SU-DHL-6 (cell line): Measurements from ENCODE around the gene DDX10.

Source experiments
- H2AFZ ChIP-seq: fragments of 200-600 bp; sonication (generic); 2 replicates; pipeline ENCODE4 v1.6.1; 2014; ENCODE audit warnings: low read depth, mild to moderate bottlenecking, moderate library complexity, mixed read lengths, antibody characterized with exemption, low read length; ENCODE audit not compliant: severe bottlenecking
- H3F3A ChIP-seq: fragments of 200-600 bp; shearing (Covaris generic); 2 replicates; pipeline ENCODE4 v1.6.0; 2016; ENCODE audit warnings: antibody characterized with exemption, mild to moderate bottlenecking; ENCODE audit not compliant: insufficient read depth
- H3K27ac ChIP-seq: fragments of 200-600 bp; sonication (generic); 2 replicates; pipeline ENCODE4 v1.5.1; 2016; ENCODE audit warnings: low read depth, mild to moderate bottlenecking, low read length, moderate library complexity, mixed read lengths
- H3K27me3 ChIP-seq: fragments of 200-600 bp; sonication (generic), shearing (Covaris generic); 2 replicates; pipeline ENCODE4 v1.6.0; 2014; ENCODE audit warnings: mild to moderate bottlenecking, low read length
- H3K36me3 ChIP-seq: fragments of 200-600 bp; sonication (generic); 2 replicates; pipeline ENCODE4 v1.6.1; 2014; ENCODE audit warnings: mild to moderate bottlenecking, low read length, mixed read lengths
- H3K4me2 ChIP-seq: fragments of 300-600, 200-600 bp; shearing (Covaris generic), sonication (generic); 2 replicates; pipeline ENCODE4 v1.6.0; 2014; ENCODE audit warnings: low read length, low read depth, mild to moderate bottlenecking; ENCODE audit not compliant: poor library complexity, severe bottlenecking
- H3K4me3 ChIP-seq: fragments of 200-600 bp; sonication (generic); 2 replicates; pipeline ENCODE4 v1.5.1; 2014; ENCODE audit warnings: antibody characterized with exemption, low read length, mild to moderate bottlenecking, mixed read lengths; ENCODE audit not compliant: insufficient read depth, poor library complexity, severe bottlenecking
- H3K79me2 ChIP-seq: fragments of 200-600 bp; sonication (generic); 2 replicates; pipeline ENCODE4 v1.6.1; 2014; ENCODE audit warnings: mild to moderate bottlenecking, low read length, moderate library complexity; ENCODE audit not compliant: insufficient read depth
- H3K9ac ChIP-seq: fragments of 200-600 bp; sonication (generic); 2 replicates; pipeline ENCODE4 v1.7.0; 2014; ENCODE audit warnings: mild to moderate bottlenecking, low read length
- H3K9me2 ChIP-seq: fragments of 200-600 bp; sonication (generic); replicated peaks from 2 replicates; pipeline ENCODE4 v1.6.1; 2014; ENCODE audit warnings: low read length; ENCODE audit not compliant: insufficient read depth
- H3K9me3 ChIP-seq: fragments of 200-600 bp; sonication (generic); 2 replicates; pipeline ENCODE4 v1.6.1; 2014; ENCODE audit warnings: low read length, mixed read lengths; ENCODE audit not compliant: insufficient read depth
- H4K20me1 ChIP-seq: fragments of 200-600 bp; sonication (generic); 2 replicates; pipeline ENCODE4 v1.6.1; 2014; ENCODE audit warnings: low read depth, mild to moderate bottlenecking, antibody characterized with exemption, low read length, moderate library complexity, mixed read lengths
- EZH2phosphoT487 ChIP-seq: fragments of 200-600 bp; sonication (generic), shearing (Covaris generic); conservative IDR thresholded peaks from 2 replicates; pipeline ENCODE4 v1.6.1; 2018; ENCODE audit warnings: mild to moderate bottlenecking, antibody characterized with exemption, low read length, moderate library complexity, mixed read lengths
- TF ChIP-seq, protein P1 (sequence below): fragments of 200-600 bp; sonication (generic); IDR thresholded peaks from one replicate; pipeline ENCODE4 v1.5.1; 2017; ENCODE audit warnings: antibody characterized with exemption, mild to moderate bottlenecking, low read length, moderate library complexity; ENCODE audit not compliant: insufficient read depth, poor library complexity, severe bottlenecking

Gene DDX10

DNA sequence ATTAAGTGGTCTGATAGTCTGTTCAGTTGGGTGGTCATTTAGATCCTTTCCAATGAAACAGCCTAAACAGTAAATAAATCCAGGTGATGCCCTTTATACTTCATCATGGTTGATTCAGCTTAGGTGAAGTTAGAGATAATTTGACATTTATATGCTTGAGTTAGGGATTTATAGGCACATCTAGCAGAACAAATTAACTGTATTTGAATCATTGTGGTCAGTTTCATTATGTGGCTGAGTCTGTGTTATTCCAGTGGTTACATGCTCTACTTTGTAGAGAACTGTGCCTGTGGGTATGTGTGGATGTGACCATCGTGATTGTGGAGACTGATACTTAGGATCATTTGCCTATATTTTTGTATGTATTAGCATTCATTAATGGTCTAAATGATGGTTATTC is 194.6 kb downstream of the DDX10 start:
- no peaks in the 10 kb centered on the region for H3K27me3 ChIP-seq
- H3K9me2 ChIP-seq: no peaks in the 10 kb centered on the region
- no peak overlapping the region for H3K9ac ChIP-seq
- H3K4me3 ChIP-seq: no peak overlapping the region
- H3F3A ChIP-seq: no peaks in the 10 kb centered on the region
- TF ChIP-seq EZH2phosphoT487: no peak
- TF ChIP-seq, protein P1, sequence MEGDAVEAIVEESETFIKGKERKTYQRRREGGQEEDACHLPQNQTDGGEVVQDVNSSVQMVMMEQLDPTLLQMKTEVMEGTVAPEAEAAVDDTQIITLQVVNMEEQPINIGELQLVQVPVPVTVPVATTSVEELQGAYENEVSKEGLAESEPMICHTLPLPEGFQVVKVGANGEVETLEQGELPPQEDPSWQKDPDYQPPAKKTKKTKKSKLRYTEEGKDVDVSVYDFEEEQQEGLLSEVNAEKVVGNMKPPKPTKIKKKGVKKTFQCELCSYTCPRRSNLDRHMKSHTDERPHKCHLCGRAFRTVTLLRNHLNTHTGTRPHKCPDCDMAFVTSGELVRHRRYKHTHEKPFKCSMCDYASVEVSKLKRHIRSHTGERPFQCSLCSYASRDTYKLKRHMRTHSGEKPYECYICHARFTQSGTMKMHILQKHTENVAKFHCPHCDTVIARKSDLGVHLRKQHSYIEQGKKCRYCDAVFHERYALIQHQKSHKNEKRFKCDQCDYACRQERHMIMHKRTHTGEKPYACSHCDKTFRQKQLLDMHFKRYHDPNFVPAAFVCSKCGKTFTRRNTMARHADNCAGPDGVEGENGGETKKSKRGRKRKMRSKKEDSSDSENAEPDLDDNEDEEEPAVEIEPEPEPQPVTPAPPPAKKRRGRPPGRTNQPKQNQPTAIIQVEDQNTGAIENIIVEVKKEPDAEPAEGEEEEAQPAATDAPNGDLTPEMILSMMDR: no peak
- H3K27ac ChIP-seq: no peak overlapping the region
- H2AFZ ChIP-seq: no peak overlapping the region
- peaks cover 4% of the 10 kb centered on the region; the same call in 1 of the 2 replicates for H3K79me2 ChIP-seq
- H3K36me3 ChIP-seq: no peaks in the 10 kb centered on the region
- H3K9me3 ChIP-seq: no peaks in the 10 kb centered on the region
- H3K4me2 ChIP-seq: no peak overlapping the region
- H4K20me1 ChIP-seq: no peaks in the 10 kb centered on the region

DNA sequence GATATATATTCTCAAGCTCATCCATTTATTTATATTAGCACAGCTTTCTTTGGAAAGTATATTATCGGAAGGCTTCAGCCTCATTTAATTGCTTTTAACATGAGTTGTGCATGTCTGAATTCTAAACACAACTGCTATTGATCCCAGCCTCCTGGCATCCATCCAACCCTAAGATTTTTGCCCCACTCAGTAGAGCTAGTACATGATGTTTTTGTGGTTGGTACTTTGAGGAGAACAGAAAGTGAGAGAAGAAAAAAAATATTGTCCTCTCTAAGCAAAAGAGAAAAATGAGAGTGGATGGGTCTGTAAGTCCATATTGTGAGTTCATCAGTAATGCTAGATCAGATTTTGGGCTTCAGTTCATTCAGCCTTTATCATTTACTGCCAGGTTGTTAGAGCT is 198.7 kb downstream of the DDX10 start:
- no peaks in the 10 kb centered on the region for H4K20me1 ChIP-seq
- H3K36me3 ChIP-seq: no peaks in the 10 kb centered on the region
- no peaks in the 10 kb centered on the region; the same call in 1 of the 2 replicates for H3K79me2 ChIP-seq
- H3K9me2 ChIP-seq: no peaks in the 10 kb centered on the region
- no peak overlapping the region for H2AFZ ChIP-seq
- H3F3A ChIP-seq: no peaks in the 10 kb centered on the region
- no peaks in the 10 kb centered on the region for H3K27me3 ChIP-seq
- no peak overlapping the region for H3K4me2 ChIP-seq
- H3K4me3 ChIP-seq: no peak overlapping the region
- H3K27ac ChIP-seq: no peak overlapping the region
- TF ChIP-seq, protein P1: no peak
- TF ChIP-seq EZH2phosphoT487: no peak
- H3K9ac ChIP-seq: no peak overlapping the region
- no peaks in the 10 kb centered on the region for H3K9me3 ChIP-seq

DNA sequence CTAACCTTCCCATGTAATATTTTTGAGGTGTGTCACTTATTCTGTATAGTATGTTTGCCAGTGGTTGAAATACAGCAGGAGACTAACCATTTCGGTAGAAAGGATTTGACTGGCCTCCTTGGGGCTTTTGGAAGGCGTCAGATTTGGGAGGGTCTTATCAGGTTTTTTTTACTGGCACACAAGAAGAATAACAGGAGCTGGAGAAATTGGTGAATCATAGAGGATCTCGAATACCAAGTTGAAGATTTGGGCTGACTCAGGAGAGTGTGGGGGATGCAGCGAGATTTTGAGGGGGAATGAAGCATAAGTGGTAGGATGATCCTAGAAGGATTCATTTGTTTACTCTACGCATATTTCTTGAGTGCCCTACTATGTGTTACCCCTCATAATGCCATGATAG is 200.5 kb downstream of the DDX10 start:
- H3K36me3 ChIP-seq: no peaks in the 10 kb centered on the region
- H3K9me2 ChIP-seq: no peaks in the 10 kb centered on the region
- H3K27me3 ChIP-seq: no peaks in the 10 kb centered on the region
- no peaks in the 10 kb centered on the region for H3K79me2 ChIP-seq
- no peaks in the 10 kb centered on the region for H3K9me3 ChIP-seq
- TF ChIP-seq, protein P1: no peak
- TF ChIP-seq EZH2phosphoT487: no peak
- H3K4me2 ChIP-seq: no peak overlapping the region
- H3F3A ChIP-seq: no peaks in the 10 kb centered on the region
- no peak overlapping the region for H3K27ac ChIP-seq
- H3K4me3 ChIP-seq: no peak overlapping the region
- no peak overlapping the region for H2AFZ ChIP-seq
- H3K9ac ChIP-seq: no peak overlapping the region
- H4K20me1 ChIP-seq: no peaks in the 10 kb centered on the region

DNA sequence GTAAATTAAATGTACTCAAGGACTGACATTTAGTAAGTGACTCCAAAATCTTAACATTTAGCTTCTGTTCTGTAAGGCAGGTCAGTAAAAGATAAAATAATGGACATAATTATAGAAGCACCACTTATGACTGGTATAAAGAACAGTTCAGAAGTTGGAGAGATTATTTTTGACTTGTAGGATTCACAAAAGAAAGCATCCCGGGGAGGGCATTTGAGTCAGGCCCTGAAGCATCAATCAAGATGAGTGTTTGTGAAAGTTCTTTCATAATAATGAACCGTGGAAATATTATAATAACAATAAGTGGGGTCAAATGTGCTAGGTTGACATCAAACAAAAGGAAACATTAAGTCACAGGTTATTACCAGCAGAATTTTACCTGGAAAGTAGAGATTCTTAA is 201.9 kb downstream of the DDX10 start:
- Histone ChIP-seq H3K9me3 (no peaks in the 10 kb centered on the region), H4K20me1 (no peaks in the 10 kb centered on the region), H3K79me2 (no peaks in the 10 kb centered on the region), H3K4me2 (no peak overlapping the region), H3K27ac (no peak overlapping the region), H3K27me3 (no peaks in the 10 kb centered on the region), H2AFZ (no peak overlapping the region), H3K36me3 (no peaks in the 10 kb centered on the region), H3K9me2 (no peaks in the 10 kb centered on the region), H3K4me3 (no peak overlapping the region), H3K9ac (no peak overlapping the region), H3F3A (no peaks in the 10 kb centered on the region)
- TF ChIP-seq, protein P1: no peak
- no peak for TF ChIP-seq EZH2phosphoT487
